ENCODE measurements around the gene FCHSD2. TPM values are rescaled to one million over a fixed set of nuclear protein-coding genes. Genes with fewer than 3 reads are reported as not detected.

Gene FCHSD2
- total and polyA plus RNA-seq, 3 experiments from 2014 or later, result 21.2 to 28.3 (median 28.0) TPM

DNA sequence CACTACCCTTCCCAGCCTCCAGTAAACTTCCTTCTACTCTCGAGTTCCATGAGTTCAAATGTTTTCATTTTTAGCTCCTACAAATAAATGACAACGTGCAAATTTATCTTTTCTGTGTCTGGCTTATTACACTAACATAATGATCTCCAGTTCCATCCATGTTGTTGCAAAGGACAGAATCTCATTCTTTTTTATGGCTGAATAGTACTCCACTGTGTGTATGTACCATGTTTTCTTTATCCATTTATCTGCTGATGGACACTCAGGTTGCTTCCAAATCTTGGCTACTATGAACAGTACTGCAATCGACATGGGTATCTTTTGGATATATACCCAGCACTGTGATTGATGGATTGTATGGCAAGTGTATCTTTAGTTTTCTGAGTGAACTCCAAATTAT lies 34.5 kb downstream of the FCHSD2 start:
- H3K36me3 Mint-ChIP-seq, result peaks cover 12 to 18% (median 17%) of the 10 kb centered on the region in 3 donors
- CTCF ChIA-PET, result no interaction called here
- Histone ChIP-seq H3K4me3 (ENCODE audit: low read length) (no peak overlapping the region), H3K36me3 (ENCODE audit: insufficient read depth, low read length) (no peaks in the 10 kb centered on the region), H3K4me1 (ENCODE audit: insufficient read depth, low read length) (no peaks in the 10 kb centered on the region), H3K27ac (ENCODE audit: low read depth, low read length) (no peak overlapping the region), H3K9me3 (ENCODE audit: low read length) (no peaks in the 10 kb centered on the region), H3K27me3 (ENCODE audit: insufficient read depth, low read length, poor library complexity, severe bottlenecking) (no peaks in the 10 kb centered on the region)
- peaks cover 6 to 29% (median 21%) of the 10 kb centered on the region in 3 donors for H3K4me1 Mint-ChIP-seq
- H3K4me3 Mint-ChIP-seq, result no peak overlapping the region
- H3K9me3 Mint-ChIP-seq, result peaks cover 0 to 16% (median 4%) of the 10 kb centered on the region in 5 donors
- POLR2A ChIA-PET, result no interaction called here
- no peaks in the 10 kb centered on the region for H3K27me3 Mint-ChIP-seq
- DNase-seq, result no peak
- H3K27ac Mint-ChIP-seq, result no peak overlapping the region

- CTCF ChIA-PET, result no interaction called here
- Histone ChIP-seq H3K4me3 (ENCODE audit: low read length) (no peak overlapping the region), H3K36me3 (ENCODE audit: insufficient read depth, low read length) (no peaks in the 10 kb centered on the region), H3K4me1 (ENCODE audit: insufficient read depth, low read length) (no peaks in the 10 kb centered on the region), H3K27ac (ENCODE audit: low read depth, low read length) (no peak overlapping the region), H3K27me3 (ENCODE audit: insufficient read depth, low read length, poor library complexity, severe bottlenecking) (no peaks in the 10 kb centered on the region), H3K9me3 (ENCODE audit: low read length) (no peaks in the 10 kb centered on the region)
- Mint-ChIP-seq H3K4me1 (peaks cover 6 to 29% (median 29%) of the 10 kb centered on the region in 3 donors), H3K4me3 (no peak overlapping the region), H3K36me3 (peaks cover 12 to 25% (median 18%) of the 10 kb centered on the region in 3 donors), H3K9me3 (peaks cover 0 to 16% (median 4%) of the 10 kb centered on the region in 5 donors), H3K27me3 (no peaks in the 10 kb centered on the region), H3K27ac (peak overlapping the region in 1 of 8 donors; percentile 10)
- POLR2A ChIA-PET, result no interaction called here
- no peak for DNase-seq
These were observed 35.8 kb downstream of the FCHSD2 start for GRCh38 chr11:73106347-73106746.

GRCh38 chr11:73100578-73100977 lies 41.5 kb downstream of the FCHSD2 start:
- H3K9me3 Mint-ChIP-seq, result peaks cover 0 to 3% (median 0%) of the 10 kb centered on the region in 5 donors
- DNase-seq, result no peak
- no peaks in the 10 kb centered on the region for H3K27me3 Mint-ChIP-seq
- H3K27ac ChIP-seq (ENCODE audit: low read depth, low read length), result no peak overlapping the region
- no peak overlapping the region for H3K27ac Mint-ChIP-seq
- POLR2A ChIA-PET, result no interaction called here
- peaks cover 21 to 63% (median 56%) of the 10 kb centered on the region in 3 donors for H3K4me1 Mint-ChIP-seq
- H3K27me3 ChIP-seq (ENCODE audit: insufficient read depth, low read length, poor library complexity, severe bottlenecking), result no peaks in the 10 kb centered on the region
- H3K9me3 ChIP-seq (ENCODE audit: low read length), result no peaks in the 10 kb centered on the region
- CTCF ChIA-PET, result no interaction called here
- no peaks in the 10 kb centered on the region for H3K4me1 ChIP-seq (ENCODE audit: insufficient read depth, low read length)
- no peak overlapping the region for H3K4me3 Mint-ChIP-seq
- no peaks in the 10 kb centered on the region for H3K36me3 ChIP-seq (ENCODE audit: insufficient read depth, low read length)
- H3K4me3 ChIP-seq (ENCODE audit: low read length), result no peak overlapping the region
- H3K36me3 Mint-ChIP-seq, result peaks cover 7 to 36% (median 12%) of the 10 kb centered on the region in 3 donors

DNA sequence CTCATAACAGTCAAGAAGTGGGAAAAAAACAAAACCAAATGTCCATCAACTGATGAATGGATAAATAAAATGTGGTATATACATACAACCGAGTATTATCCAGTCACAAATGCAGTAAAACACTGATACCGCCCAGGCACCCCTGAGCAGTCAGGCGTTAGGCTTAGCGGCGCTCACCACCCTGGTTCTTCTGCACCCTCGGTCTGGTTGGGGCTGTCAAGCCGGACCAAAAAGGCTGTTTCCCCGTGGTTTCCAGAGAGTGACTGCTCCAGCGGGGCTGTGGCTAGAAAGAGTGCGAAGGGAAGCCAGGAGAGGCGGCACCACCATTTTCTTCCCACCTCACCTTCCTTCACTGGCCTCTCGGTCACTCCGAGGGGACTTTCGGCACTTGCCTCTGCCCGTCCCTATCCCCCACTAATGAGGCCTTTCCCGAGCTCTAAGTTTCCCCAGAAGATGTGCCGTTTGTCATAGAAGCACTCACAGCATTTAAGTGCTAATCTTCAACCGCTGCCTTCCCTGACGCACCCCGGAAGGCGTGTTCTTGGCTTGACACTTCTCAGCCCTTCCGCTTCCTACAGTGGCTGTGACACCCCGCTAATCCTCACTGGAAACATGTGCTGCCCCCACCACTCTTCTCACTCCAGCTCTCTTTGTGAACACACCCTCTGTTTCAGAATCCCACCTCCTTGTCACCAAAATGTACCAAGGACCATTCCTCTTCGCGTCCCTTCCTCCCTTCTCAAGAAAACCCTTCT lies 42.4 kb downstream of the FCHSD2 start:
- no peaks in the 10 kb centered on the region for H3K27me3 ChIP-seq (ENCODE audit: insufficient read depth, low read length, poor library complexity, severe bottlenecking)
- peaks cover 0 to 3% (median 0%) of the 10 kb centered on the region in 5 donors for H3K9me3 Mint-ChIP-seq
- DNase-seq, result no peak
- no peak overlapping the region for H3K27ac ChIP-seq (ENCODE audit: low read depth, low read length)
- no peaks in the 10 kb centered on the region for H3K4me1 ChIP-seq (ENCODE audit: insufficient read depth, low read length)
- H3K4me3 ChIP-seq (ENCODE audit: low read length), result no peak overlapping the region
- H3K36me3 Mint-ChIP-seq, result peaks cover 4 to 37% (median 12%) of the 10 kb centered on the region in 3 donors
- no peaks in the 10 kb centered on the region for H3K9me3 ChIP-seq (ENCODE audit: low read length)
- CTCF ChIA-PET, result no interaction called here
- no peak overlapping the region for H3K4me3 Mint-ChIP-seq
- POLR2A ChIA-PET, result no interaction called here
- H3K27me3 Mint-ChIP-seq, result no peaks in the 10 kb centered on the region
- H3K36me3 ChIP-seq (ENCODE audit: insufficient read depth, low read length), result no peaks in the 10 kb centered on the region
- H3K4me1 Mint-ChIP-seq, result peaks cover 26 to 60% (median 54%) of the 10 kb centered on the region in 3 donors
- peak overlapping the region in 4 of 8 donors; percentile 0 to 78 (median 59) for H3K27ac Mint-ChIP-seq

DNA sequence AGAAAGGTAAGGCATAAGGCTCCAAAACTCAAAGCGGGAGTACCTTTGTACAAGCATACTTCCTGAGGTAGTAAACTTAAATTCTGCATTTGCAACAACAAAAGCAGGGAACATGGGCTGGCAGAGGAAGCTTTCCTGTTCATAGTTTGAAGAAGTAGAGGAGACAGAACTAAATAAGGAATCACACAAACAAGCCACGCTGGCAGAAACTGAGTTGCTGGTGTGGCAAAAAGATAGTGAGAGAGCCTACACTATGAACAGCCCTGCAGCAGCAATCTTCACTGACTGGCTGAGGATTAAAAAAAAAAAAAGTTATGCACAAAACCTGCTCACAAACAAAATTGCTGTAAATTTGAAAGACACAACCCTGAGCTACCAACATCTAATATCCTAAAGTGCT lies 46.5 kb downstream of the FCHSD2 start:
- Histone ChIP-seq H3K9me3 (ENCODE audit: low read length) (no peaks in the 10 kb centered on the region), H3K36me3 (ENCODE audit: insufficient read depth, low read length) (no peaks in the 10 kb centered on the region), H3K27ac (ENCODE audit: low read depth, low read length) (no peak overlapping the region), H3K4me3 (ENCODE audit: low read length) (no peak overlapping the region), H3K27me3 (ENCODE audit: insufficient read depth, low read length, poor library complexity, severe bottlenecking) (no peaks in the 10 kb centered on the region), H3K4me1 (ENCODE audit: insufficient read depth, low read length) (no peaks in the 10 kb centered on the region)
- Mint-ChIP-seq H3K9me3 (no peaks in the 10 kb centered on the region), H3K4me1 (peaks cover 27 to 47% (median 47%) of the 10 kb centered on the region in 3 donors), H3K4me3 (no peak overlapping the region), H3K27ac (peak overlapping the region in 4 of 8 donors; percentile 10 to 77 (median 23)), H3K27me3 (no peaks in the 10 kb centered on the region), H3K36me3 (peaks cover 0 to 25% (median 5%) of the 10 kb centered on the region in 3 donors)
- CTCF ChIA-PET, result no interaction called here
- DNase-seq, result no peak
- POLR2A ChIA-PET, result no interaction called here

GRCh38 chr11:73091521-73092305 lies 50.4 kb downstream of the FCHSD2 start:
- POLR2A ChIA-PET, result no interaction called here
- Mint-ChIP-seq H3K9me3 (no peaks in the 10 kb centered on the region), H3K4me1 (peaks cover 19 to 46% (median 42%) of the 10 kb centered on the region in 3 donors), H3K27ac (peak overlapping the region in 1 of 8 donors; percentile 56), H3K36me3 (peaks cover 0 to 12% (median 6%) of the 10 kb centered on the region in 3 donors), H3K4me3 (no peak overlapping the region), H3K27me3 (no peaks in the 10 kb centered on the region)
- CTCF ChIA-PET, result interaction anchor here (0.5 kb wide), 1 partner anchor 9 kb away, joined by 3 read pairs; no protein-coding TSS in a partner anchor
- no peak for DNase-seq
- no peaks in the 10 kb centered on the region for H3K36me3 ChIP-seq (ENCODE audit: insufficient read depth, low read length)
- no peaks in the 10 kb centered on the region for H3K27me3 ChIP-seq (ENCODE audit: insufficient read depth, low read length, poor library complexity, severe bottlenecking)
- H3K4me1 ChIP-seq (ENCODE audit: insufficient read depth, low read length), result no peaks in the 10 kb centered on the region
- H3K27ac ChIP-seq (ENCODE audit: low read depth, low read length), result no peak overlapping the region
- no peak overlapping the region for H3K4me3 ChIP-seq (ENCODE audit: low read length)
- H3K9me3 ChIP-seq (ENCODE audit: low read length), result no peaks in the 10 kb centered on the region

DNA sequence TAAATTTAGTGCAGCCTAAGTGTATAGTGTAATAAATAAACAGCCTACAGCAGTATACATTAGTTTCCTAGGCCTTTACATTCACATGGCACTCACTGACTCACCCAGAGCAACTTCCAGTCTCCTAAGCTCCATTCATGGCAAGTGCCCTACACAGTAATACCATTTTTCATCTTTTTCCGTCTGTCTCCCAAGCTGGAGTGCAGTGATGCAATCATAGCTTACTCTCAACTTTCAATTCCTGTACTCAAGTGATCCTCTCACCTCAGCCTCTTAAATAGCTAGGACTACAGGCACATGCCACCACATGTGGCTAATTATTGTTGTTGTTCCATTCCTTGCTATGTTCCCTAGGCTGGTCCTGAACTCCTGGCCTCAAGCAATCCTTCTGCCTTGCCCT lies 54.4 kb downstream of the FCHSD2 start:
- Histone ChIP-seq H3K27ac (ENCODE audit: low read depth, low read length) (no peak overlapping the region), H3K36me3 (ENCODE audit: insufficient read depth, low read length) (no peaks in the 10 kb centered on the region), H3K4me3 (ENCODE audit: low read length) (no peak overlapping the region), H3K4me1 (ENCODE audit: insufficient read depth, low read length) (no peaks in the 10 kb centered on the region), H3K9me3 (ENCODE audit: low read length) (no peaks in the 10 kb centered on the region), H3K27me3 (ENCODE audit: insufficient read depth, low read length, poor library complexity, severe bottlenecking) (no peaks in the 10 kb centered on the region)
- no peak for DNase-seq
- CTCF ChIA-PET, result no interaction called here
- peaks cover 0 to 22% (median 11%) of the 10 kb centered on the region in 3 donors for H3K36me3 Mint-ChIP-seq
- H3K9me3 Mint-ChIP-seq, result no peaks in the 10 kb centered on the region
- H3K27ac Mint-ChIP-seq, result peak overlapping the region in 3 of 8 donors; percentile 6 to 55 (median 13)
- H3K4me1 Mint-ChIP-seq, result peaks cover 13 to 43% (median 42%) of the 10 kb centered on the region in 3 donors
- no peaks in the 10 kb centered on the region for H3K27me3 Mint-ChIP-seq
- peak overlapping the region in 1 of 7 donors; percentile 21 for H3K4me3 Mint-ChIP-seq
- POLR2A ChIA-PET, result interaction anchor here (0.6 to 0.7 kb wide), 2 partner anchors 200 to 654 kb away, joined by 3 to 4 read pairs; partner anchors contain the start of gene CLPB

Measured in CD8-positive, alpha-beta memory T cell (primary cell).